NT2/D1 (cell line): ENCODE data around the gene SH3RF1.

Source experiments
- SUZ12 ChIP-seq: IDR thresholded peaks from 2 replicates; pipeline ENCODE4 v1.6.1; 2011; ENCODE audit not compliant: insufficient read length, insufficient read depth; ENCODE audit errors: extremely low read depth
- YY1 ChIP-seq: IDR thresholded peaks from 2 replicates; pipeline ENCODE4 v1.6.1; 2011; ENCODE audit not compliant: insufficient read length, insufficient read depth
- ZNF274 ChIP-seq: IDR thresholded peaks from 2 replicates; pipeline ENCODE4 v1.6.1; 2011; ENCODE audit warnings: mild to moderate bottlenecking, low read depth, low read length

DNA sequence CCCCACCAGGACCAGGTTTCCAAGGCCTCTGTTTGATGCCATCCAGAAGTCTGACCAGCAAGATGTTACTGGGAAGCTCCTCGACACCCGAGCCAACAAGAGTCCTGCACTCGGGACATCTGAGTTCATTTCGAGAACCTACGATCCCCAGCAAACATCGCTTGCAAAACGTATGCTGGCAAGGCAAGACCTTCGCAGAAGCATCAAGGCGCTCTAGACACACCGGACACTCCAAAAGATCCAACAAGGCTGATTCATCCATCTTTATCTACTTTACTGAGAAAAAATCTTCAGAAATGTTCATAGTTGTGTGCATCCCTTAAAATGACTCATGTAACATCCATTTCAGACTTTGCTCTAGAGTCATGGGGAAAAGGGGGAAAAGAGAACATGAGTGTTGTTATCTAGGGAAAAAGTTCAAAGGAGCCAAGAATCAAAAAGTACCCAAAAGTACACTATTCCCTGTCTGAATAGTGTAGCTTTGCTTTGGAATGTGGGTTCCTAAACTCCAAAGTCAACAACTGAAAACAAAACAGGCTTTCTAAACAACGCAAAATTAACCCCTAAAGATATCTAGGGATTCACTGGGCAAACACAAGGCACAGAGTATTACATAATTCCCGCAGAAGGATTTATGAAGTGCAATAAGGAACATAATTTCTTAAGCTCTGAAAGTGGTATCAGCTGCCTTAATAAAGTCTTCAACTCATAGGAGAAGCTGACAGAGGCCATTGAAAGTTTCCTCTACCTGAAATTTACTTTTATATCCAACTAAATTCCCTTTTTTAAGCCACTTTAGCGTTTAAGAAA lies 1.6 kb downstream of the SH3RF1 start:
- TF ChIP-seq SUZ12 (no peak), ZNF274 (no peak), YY1 (no peak)
